HG02973 (cell line): ENCODE results near the gene TRAPPC1.

ENCODE experiments used
- ATAC-seq: cut with Tn5 transposase; IDR thresholded peaks from one replicate; pipeline ENCODE4 v1.9.1; 2021; ENCODE audit warnings: moderate library complexity; ENCODE audit not compliant: unreplicated experiment

Gene TRAPPC1

DNA sequence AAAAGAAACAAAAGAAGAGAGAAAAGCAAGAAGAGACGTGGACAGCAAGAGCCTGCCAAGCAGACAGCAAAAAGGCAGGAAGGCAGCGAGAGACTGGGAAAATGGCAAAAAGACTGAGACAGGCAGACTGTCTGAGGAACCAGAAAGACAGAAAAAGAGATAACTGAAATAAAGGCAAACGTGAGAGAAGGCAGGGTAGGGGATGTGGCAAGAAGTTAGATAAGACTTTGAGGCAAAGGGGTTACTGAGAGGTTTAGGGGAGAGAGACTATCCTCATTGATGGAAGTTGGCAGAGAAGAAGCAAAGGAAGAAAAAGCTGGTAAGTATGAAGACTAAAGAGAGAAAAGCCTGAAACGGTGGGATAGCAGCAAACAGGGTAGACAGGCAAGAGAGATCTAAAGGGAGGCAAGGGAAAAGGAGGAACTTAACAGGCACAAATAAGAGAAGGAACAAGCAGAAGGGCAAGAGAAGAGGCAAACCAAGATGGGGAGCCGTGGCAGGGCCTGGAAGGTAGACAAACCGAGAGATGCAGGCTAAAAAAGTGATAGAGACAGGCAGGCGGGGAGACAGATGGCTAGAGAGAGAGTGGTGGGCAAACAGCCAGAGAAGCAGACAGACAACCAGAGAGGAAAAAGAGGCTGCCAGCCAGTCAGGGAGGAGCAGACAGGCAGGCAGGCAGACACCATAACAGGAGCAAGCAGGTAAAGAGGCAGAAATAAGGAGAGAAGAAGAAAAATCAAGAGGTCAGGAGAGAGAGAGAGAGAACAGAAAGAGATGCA is 50.3 kb downstream of the TRAPPC1 start:
- no peak for ATAC-seq
